ENCODE data around the gene PIM3.
A peak's percentile ranks its signal among the peaks of the same experiment; 100 is the strongest.

PIM3 gene

GRCh38 chr22:49928555-49929210, 31.9 kb upstream of the PIM3 start:
- DNase-seq, result no peak

- DNase-seq, result peak; percentile 2 to 51
Measured at GRCh38 chr22:49929211-49929979, 31.2 kb upstream of the PIM3 start.

- DNase-seq, result no peak
Measured at GRCh38 chr22:49929994-49930575, 30.5 kb upstream of the PIM3 start.

GRCh38 chr22:49930596-49931412, 29.8 kb upstream of the PIM3 start:
- peak; percentile 38 to 90 for DNase-seq

- DNase-seq, result no peak
Measured at GRCh38 chr22:49933236-49934159, 27.1 kb upstream of the PIM3 start.

GRCh38 chr22:49934160-49934890, 26.2 kb upstream of the PIM3 start:
- peak; percentile 11 to 55 for DNase-seq

- DNase-seq, result peak; percentile 67 to 82
Measured at GRCh38 chr22:49934891-49935557, 25.5 kb upstream of the PIM3 start.

- DNase-seq, result no peak
Measured at GRCh38 chr22:49935561-49935960, 25.0 kb upstream of the PIM3 start.

GRCh38 chr22:49936018-49936972, 24.3 kb upstream of the PIM3 start:
- DNase-seq, result peak; percentile 83 to 99

- no peak for DNase-seq
Measured at GRCh38 chr22:49936973-49937757, 23.4 kb upstream of the PIM3 start.

GRCh38 chr22:49937758-49938564, 22.6 kb upstream of the PIM3 start:
- no peak for DNase-seq

- no peak for DNase-seq
Measured at GRCh38 chr22:49938565-49939136, 21.9 kb upstream of the PIM3 start.

GRCh38 chr22:49941507-49942316, 18.9 kb upstream of the PIM3 start:
- DNase-seq, result no peak

- DNase-seq, result no peak
Measured at GRCh38 chr22:49942565-49943404, 17.8 kb upstream of the PIM3 start.

GRCh38 chr22:49943405-49943765, 17.2 kb upstream of the PIM3 start:
- DNase-seq, result no peak
